ENCODE data around the gene NAV1. TPM values are rescaled to one million over a fixed set of nuclear protein-coding genes. Genes with fewer than 3 reads are reported as not detected.

Gene NAV1
- total and polyA plus RNA-seq, 9 of the 15 experiments (the other 6 are each of a cell fraction or from before 2014, with no cell fraction given) = 0.91 to 16.8 (median 3.2) TPM

DNA sequence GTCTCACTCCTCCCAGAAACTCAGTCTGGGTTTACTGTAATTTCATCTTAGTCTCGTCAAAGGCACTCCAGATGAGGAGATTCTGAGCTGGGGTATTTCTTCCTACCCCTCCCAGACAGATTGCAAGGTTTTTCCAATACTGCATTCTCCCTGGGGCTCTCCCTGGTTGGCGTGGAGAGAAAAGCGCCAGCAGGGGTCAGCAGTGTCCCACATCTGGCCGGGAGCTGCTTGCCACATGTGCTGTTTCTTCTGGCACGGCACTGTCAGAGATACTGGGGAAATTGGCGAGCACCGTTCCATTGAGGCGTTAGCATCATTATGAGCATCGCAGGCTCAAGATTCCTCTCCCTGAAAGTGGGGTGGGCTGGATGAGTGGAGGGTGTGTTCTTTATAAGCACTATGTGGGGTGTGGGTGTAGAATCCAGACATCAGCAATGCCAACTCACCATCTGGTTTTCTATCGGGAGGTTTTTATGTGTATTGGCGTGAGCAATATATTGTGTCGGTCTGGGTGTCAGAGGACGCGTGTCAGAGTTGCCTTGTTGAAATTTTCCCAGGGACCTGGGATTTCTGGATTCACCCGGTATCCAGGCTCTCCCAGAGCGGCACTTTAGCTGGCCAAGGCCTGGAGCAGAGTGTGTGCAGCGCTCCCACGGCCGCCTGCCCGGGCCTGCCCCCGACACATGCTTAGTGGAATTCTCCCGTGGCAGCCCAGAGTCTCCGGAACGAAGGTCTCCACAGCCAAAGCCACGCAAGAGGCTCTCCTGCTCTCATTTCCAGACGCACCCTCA, 8.0 kb upstream of the NAV1 start (continued):
- TF ChIP-seq, protein P1, sequence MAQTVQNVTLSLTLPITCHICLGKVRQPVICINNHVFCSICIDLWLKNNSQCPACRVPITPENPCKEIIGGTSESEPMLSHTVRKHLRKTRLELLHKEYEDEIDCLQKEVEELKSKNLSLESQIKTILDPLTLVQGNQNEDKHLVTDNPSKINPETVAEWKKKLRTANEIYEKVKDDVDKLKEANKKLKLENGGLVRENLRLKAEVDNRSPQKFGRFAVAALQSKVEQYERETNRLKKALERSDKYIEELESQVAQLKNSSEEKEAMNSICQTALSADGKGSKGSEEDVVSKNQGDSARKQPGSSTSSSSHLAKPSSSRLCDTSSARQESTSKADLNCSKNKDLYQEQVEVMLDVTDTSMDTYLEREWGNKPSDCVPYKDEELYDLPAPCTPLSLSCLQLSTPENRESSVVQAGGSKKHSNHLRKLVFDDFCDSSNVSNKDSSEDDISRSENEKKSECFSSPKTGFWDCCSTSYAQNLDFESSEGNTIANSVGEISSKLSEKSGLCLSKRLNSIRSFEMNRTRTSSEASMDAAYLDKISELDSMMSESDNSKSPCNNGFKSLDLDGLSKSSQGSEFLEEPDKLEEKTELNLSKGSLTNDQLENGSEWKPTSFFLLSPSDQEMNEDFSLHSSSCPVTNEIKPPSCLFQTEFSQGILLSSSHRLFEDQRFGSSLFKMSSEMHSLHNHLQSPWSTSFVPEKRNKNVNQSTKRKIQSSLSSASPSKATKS (CRISPR knock-in tag; IDR thresholded peaks at IDR 0.05) = no peak
- TF ChIP-seq CTCF (IDR thresholded peaks at IDR 0.05 in 2 of 3, conservative IDR thresholded peaks at IDR 0.05 in 1 of 3; ENCODE audit: insufficient read depth in 2 of 3, low read depth in 1 of 3, low read length in 3 of 3) (peak; percentile 95 to 98 (median 98)), POLR2H (tag; IDR thresholded peaks at IDR 0.05; ENCODE audit: low read depth) (no peak), OTX1 (CRISPR knock-in tag; IDR thresholded peaks at IDR 0.05) (no peak), ZNF280A (IDR thresholded peaks at IDR 0.05; ENCODE audit: low read depth, partially characterized antibody) (no peak), U2AF2 (optimal IDR thresholded peaks at IDR 0.05; ENCODE audit: low read depth, low read length) (no peak), CBX8 (IDR thresholded peaks at IDR 0.05; ENCODE audit: borderline replicate concordance, extremely low read depth, low read depth, low read length, poor library complexity, severe bottlenecking) (no peak), RFX7 (CRISPR knock-in tag; IDR thresholded peaks at IDR 0.05) (no peak), HEY1 (CRISPR knock-in tag; IDR thresholded peaks at IDR 0.05; ENCODE audit: borderline replicate concordance) (no peak), MTA3 (IDR thresholded peaks at IDR 0.05; ENCODE audit: borderline replicate concordance) (0 out of 2 replicates have a peak, but pooled peaks have one; percentile 52), HMG20A (CRISPR knock-in tag; conservative IDR thresholded peaks at IDR 0.05) (no peak), FOXO4 (CRISPR knock-in tag; IDR thresholded peaks at IDR 0.05) (no peak), POLR2G (IDR thresholded peaks at IDR 0.05; ENCODE audit: low read depth, low read length) (no peak), TCF3 (CRISPR knock-in tag; IDR thresholded peaks at IDR 0.05) (peak; percentile 12; the same call in 1 of the 2 replicates), MTA2 (IDR thresholded peaks at IDR 0.05; ENCODE audit: low read depth) (no peak), KDM2B (CRISPR knock-in tag; IDR thresholded peaks at IDR 0.05) (no peak)
- TF ChIP-seq, protein P2, sequence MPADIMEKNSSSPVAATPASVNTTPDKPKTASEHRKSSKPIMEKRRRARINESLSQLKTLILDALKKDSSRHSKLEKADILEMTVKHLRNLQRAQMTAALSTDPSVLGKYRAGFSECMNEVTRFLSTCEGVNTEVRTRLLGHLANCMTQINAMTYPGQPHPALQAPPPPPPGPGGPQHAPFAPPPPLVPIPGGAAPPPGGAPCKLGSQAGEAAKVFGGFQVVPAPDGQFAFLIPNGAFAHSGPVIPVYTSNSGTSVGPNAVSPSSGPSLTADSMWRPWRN (IDR thresholded peaks at IDR 0.05; ENCODE audit: low read depth) = no peak

Data from K562 (cell line).